Transverse colon (tissue), 4 donors: Measurements from ENCODE around the gene RTKN.

Experiments used
- CTCF ChIP-seq, 5 experiments: fragments of 200-600 bp in 3 of 5; fragments of 450-650 bp in 2 of 5; sonication (generic) in 3 of 5; IDR thresholded peaks; 1 replicate in 2 of 5; 2 replicates in 3 of 5; pipeline ENCODE4 v1.5.1; 2016 to 2017; ENCODE audit warnings: antibody characterized with exemption in 5 of 5, inconsistent platforms in 3 of 5, mild to moderate bottlenecking in 2 of 5, moderate library complexity in 1 of 5
- EP300 ChIP-seq: sonication (generic); formaldehyde crosslinking; IDR thresholded peaks from one replicate; pipeline ENCODE4 v1.6.1; 2017; ENCODE audit warnings: antibody characterized with exemption, low read depth
- POLR2A ChIP-seq: fragments of 450-650 bp; IDR thresholded peaks from one replicate; pipeline ENCODE4 v1.6.1; 2016; ENCODE audit warnings: antibody characterized with exemption, mild to moderate bottlenecking, moderate library complexity
- POLR2AphosphoS5 ChIP-seq, 3 donors: sonication (generic); formaldehyde crosslinking; IDR thresholded peaks; one replicate each; pipeline ENCODE4 v1.6.1; 2016; ENCODE audit warnings: antibody characterized with exemption in 3 of 3

GRCh38 chr2:74457129-74457548 lies 15.4 kb upstream of the RTKN start:
- TF ChIP-seq CTCF (IDR thresholded peaks at IDR 0.05) (no peak), POLR2A (no peak), POLR2AphosphoS5 (IDR thresholded peaks at IDR 0.05) (no peak), EP300 (no peak)
